IPS-18c (cell line): ENCODE results near the gene PPP1R27.

Experiments
- H3K4me3 ChIP-seq: 2 replicates; pipeline ENCODE4 v1.7.0; 2013; ENCODE audit warnings: low read depth, mild to moderate bottlenecking, low read length, moderate library complexity; ENCODE audit not compliant: insufficient read depth
- H3K9me3 ChIP-seq: one replicate; pipeline ENCODE4 v1.6.1; 2013; ENCODE audit warnings: mild to moderate bottlenecking, low read length, moderate library complexity; ENCODE audit not compliant: control insufficient read depth, insufficient read depth

PPP1R27 gene

GRCh38 chr17:81865358-81865732 is 30.5 kb upstream of the PPP1R27 start:
- Histone ChIP-seq H3K9me3 (no peaks in the 10 kb centered on the region), H3K4me3 (no peak overlapping the region; the same call in 1 of the 2 replicates)

GRCh38 chr17:81863833-81864768 is 29.3 kb upstream of the PPP1R27 start:
- no peaks in the 10 kb centered on the region for H3K9me3 ChIP-seq

GRCh38 chr17:81863123-81863675 is 28.3 kb upstream of the PPP1R27 start:
- H3K9me3 ChIP-seq = no peaks in the 10 kb centered on the region
- H3K4me3 ChIP-seq = no peak overlapping the region

More at GRCh38 chr17:81863833-81864768, 29.3 kb upstream of the PPP1R27 start:
- H3K4me3 ChIP-seq = no peak overlapping the region

- Histone ChIP-seq H3K9me3 (no peaks in the 10 kb centered on the region), H3K4me3 (peak overlapping the region; percentile 96)
Measured at GRCh38 chr17:81860756-81861568, 26.1 kb upstream of the PPP1R27 start.

GRCh38 chr17:81859906-81860755 is 25.3 kb upstream of the PPP1R27 start, which contains the start of gene P4HB:
Gene P4HB (minus strand): TSS chr17:81860535. CDS start chr17:81860471, 64 bp downstream.
- H3K9me3 ChIP-seq = no peaks in the 10 kb centered on the region
- peak within 1 kb of the TSS; percentile 96 for H3K4me3 ChIP-seq

GRCh38 chr17:81858967-81859905 is 24.4 kb upstream of the PPP1R27 start:
- Histone ChIP-seq H3K4me3 (peak overlapping the region; percentile 91), H3K9me3 (no peaks in the 10 kb centered on the region)

GRCh38 chr17:81858170-81858966 is 23.5 kb upstream of the PPP1R27 start:
- Histone ChIP-seq H3K9me3 (no peaks in the 10 kb centered on the region), H3K4me3 (0 out of 2 replicates have a peak overlapping the region, but pooled peaks have one; percentile 9)

GRCh38 chr17:81854974-81855774 is 20.3 kb upstream of the PPP1R27 start:
- no peaks in the 10 kb centered on the region for H3K9me3 ChIP-seq
- no peak overlapping the region for H3K4me3 ChIP-seq

- Histone ChIP-seq H3K9me3 (no peaks in the 10 kb centered on the region), H3K4me3 (no peak overlapping the region)
Measured at GRCh38 chr17:81852237-81852636, 17.4 kb upstream of the PPP1R27 start.

- no peaks in the 10 kb centered on the region for H3K9me3 ChIP-seq
- H3K4me3 ChIP-seq = no peak overlapping the region
Measured at GRCh38 chr17:81851423-81851822, 16.6 kb upstream of the PPP1R27 start.

GRCh38 chr17:81849457-81849856 is 14.6 kb upstream of the PPP1R27 start:
- Histone ChIP-seq H3K4me3 (no peak overlapping the region), H3K9me3 (peaks cover 3% of the 10 kb centered on the region)

GRCh38 chr17:81846743-81847689 is 12.2 kb upstream of the PPP1R27 start:
- peaks cover 3% of the 10 kb centered on the region for H3K9me3 ChIP-seq
- no peak overlapping the region for H3K4me3 ChIP-seq

- H3K9me3 ChIP-seq = peaks cover 3% of the 10 kb centered on the region
- H3K4me3 ChIP-seq = no peak overlapping the region
Measured at GRCh38 chr17:81845881-81846742, 11.3 kb upstream of the PPP1R27 start.
